GM23248 (cell line): Measurements from ENCODE around the gene COL4A5.

ENCODE experiments used
- EZH2 ChIP-seq: fragments of 200-600 bp; sonication (generic); IDR thresholded peaks from 2 replicates; pipeline ENCODE4 v1.6.1; 2018; ENCODE audit warnings: antibody characterized with exemption, mild to moderate bottlenecking; ENCODE audit not compliant: insufficient read depth, poor library complexity, severe bottlenecking
- EZH2phosphoT487 ChIP-seq: fragments of 200-600 bp; sonication (generic); IDR thresholded peaks from 2 replicates; pipeline ENCODE4 v1.6.1; 2018; ENCODE audit warnings: antibody characterized with exemption, moderate library complexity, mild to moderate bottlenecking, low read depth; ENCODE audit not compliant: insufficient read depth

GRCh38 chrX:108732630-108733321 is 293.1 kb downstream of the COL4A5 start:
- TF ChIP-seq EZH2phosphoT487 (no peak), EZH2 (no peak)
